A673 (cell line): ENCODE results near the gene ABCB9.

Experiments
- EZH2 ChIP-seq: fragments of 200-600 bp; sonication (generic); IDR thresholded peaks from 2 replicates; pipeline ENCODE4 v1.6.1; 2017; ENCODE audit warnings: borderline replicate concordance, low read depth, mild to moderate bottlenecking, mixed read lengths, antibody characterized with exemption, low read length; ENCODE audit not compliant: poor library complexity, severe bottlenecking
- TF ChIP-seq, protein P1 (sequence below): fragments of 300-800, 200-600 bp; sonication (generic); conservative IDR thresholded peaks from 2 replicates; pipeline ENCODE4 v1.5.1; 2017; ENCODE audit warnings: low read depth, mild to moderate bottlenecking, antibody characterized with exemption, low read length, moderate library complexity, mixed read lengths

GRCh38 chr12:122982963-122983788 is 16.9 kb upstream of the ABCB9 start:
- TF ChIP-seq EZH2, result no peak
- TF ChIP-seq, protein P1, sequence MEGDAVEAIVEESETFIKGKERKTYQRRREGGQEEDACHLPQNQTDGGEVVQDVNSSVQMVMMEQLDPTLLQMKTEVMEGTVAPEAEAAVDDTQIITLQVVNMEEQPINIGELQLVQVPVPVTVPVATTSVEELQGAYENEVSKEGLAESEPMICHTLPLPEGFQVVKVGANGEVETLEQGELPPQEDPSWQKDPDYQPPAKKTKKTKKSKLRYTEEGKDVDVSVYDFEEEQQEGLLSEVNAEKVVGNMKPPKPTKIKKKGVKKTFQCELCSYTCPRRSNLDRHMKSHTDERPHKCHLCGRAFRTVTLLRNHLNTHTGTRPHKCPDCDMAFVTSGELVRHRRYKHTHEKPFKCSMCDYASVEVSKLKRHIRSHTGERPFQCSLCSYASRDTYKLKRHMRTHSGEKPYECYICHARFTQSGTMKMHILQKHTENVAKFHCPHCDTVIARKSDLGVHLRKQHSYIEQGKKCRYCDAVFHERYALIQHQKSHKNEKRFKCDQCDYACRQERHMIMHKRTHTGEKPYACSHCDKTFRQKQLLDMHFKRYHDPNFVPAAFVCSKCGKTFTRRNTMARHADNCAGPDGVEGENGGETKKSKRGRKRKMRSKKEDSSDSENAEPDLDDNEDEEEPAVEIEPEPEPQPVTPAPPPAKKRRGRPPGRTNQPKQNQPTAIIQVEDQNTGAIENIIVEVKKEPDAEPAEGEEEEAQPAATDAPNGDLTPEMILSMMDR, result no peak
